Fibroblast of lung (primary cell): Measurements from ENCODE around the gene INPP4A. TPM values are rescaled to one million over a fixed set of nuclear protein-coding genes. Genes with fewer than 3 reads are reported as not detected.

Experiments
- DNase-seq, 2 donors: peaks; one replicate each; pipeline versions ENCODE4 v3.0.0 to v3.0.0-alpha.2; 2010; ENCODE audit warnings: low read depth in 2 of 2
- H2AFZ ChIP-seq: 2 replicates; pipeline ENCODE4 v1.5.1; 2012; ENCODE audit warnings: low read length, control low read depth, inconsistent platforms
- H3K27ac ChIP-seq: 2 replicates; pipeline ENCODE4 v1.5.1; 2011; ENCODE audit warnings: low read length, control low read depth; ENCODE audit not compliant: insufficient read depth
- H3K27me3 ChIP-seq: 2 replicates; pipeline ENCODE4 v1.5.1; 2011; ENCODE audit warnings: mild to moderate bottlenecking, low read length; ENCODE audit not compliant: control insufficient read depth, insufficient read depth
- H3K36me3 ChIP-seq: 2 replicates; pipeline ENCODE4 v1.5.1; 2011; ENCODE audit warnings: low read length; ENCODE audit not compliant: control insufficient read depth, insufficient read depth
- H3K4me1 ChIP-seq: 2 replicates; pipeline ENCODE4 v1.5.1; 2011; ENCODE audit warnings: low read length; ENCODE audit not compliant: control insufficient read depth, insufficient read depth; ENCODE audit errors: extremely low read depth
- H3K4me2 ChIP-seq: 2 replicates; pipeline ENCODE4 v1.5.1; 2011; ENCODE audit warnings: low read length, control low read depth; ENCODE audit not compliant: insufficient read depth; ENCODE audit errors: extremely low read depth
- H3K4me3 ChIP-seq, 4 experiments: fragments of 200-600 bp in 1 of 4; sonication (generic) in 1 of 4; replicated peaks in 1 of 4; 2 replicates each; pipeline ENCODE4 v1.5.1; 2011 to 2016; ENCODE audit warnings: low read length in 4 of 4, low read depth in 3 of 4, mild to moderate bottlenecking in 3 of 4, control low read depth in 2 of 4, inconsistent platforms in 1 of 4, mixed read lengths in 1 of 4; ENCODE audit not compliant: insufficient read depth in 1 of 4; ENCODE audit errors: control extremely low read depth in 1 of 4
- H3K79me2 ChIP-seq: 2 replicates; pipeline ENCODE4 v1.5.1; 2012; ENCODE audit warnings: mild to moderate bottlenecking, low read length, inconsistent platforms; ENCODE audit not compliant: control insufficient read depth, insufficient read depth
- H3K9ac ChIP-seq: 2 replicates; pipeline ENCODE4 v1.5.1; 2011; ENCODE audit warnings: mild to moderate bottlenecking, low read length, control low read depth; ENCODE audit not compliant: insufficient read depth
- H3K9me3 ChIP-seq: 2 replicates; pipeline ENCODE4 v1.5.1; 2012; ENCODE audit warnings: low read depth, low read length; ENCODE audit not compliant: control insufficient read depth, insufficient read depth
- H4K20me1 ChIP-seq: 2 replicates; pipeline ENCODE4 v1.5.1; 2011; ENCODE audit warnings: low read length; ENCODE audit not compliant: control insufficient read depth, insufficient read depth; ENCODE audit errors: extremely low read depth
- CTCF ChIP-seq, 2 donors: IDR thresholded peaks in 1 of 2; conservative IDR thresholded peaks in 1 of 2; 1 replicate in 1 of 2; 2 replicates in 1 of 2; pipeline ENCODE4 v1.5.1; 2011 to 2012; ENCODE audit warnings: low read length in 2 of 2, control low read depth in 1 of 2, inconsistent platforms in 1 of 2, low read depth in 1 of 2, mild to moderate bottlenecking in 1 of 2
- EZH2 ChIP-seq: IDR thresholded peaks from 2 replicates; pipeline ENCODE4 v1.5.1; 2012; ENCODE audit warnings: low read length, control low read depth, mild to moderate bottlenecking; ENCODE audit errors: missing control alignments
- polyA plus RNA-seq, 2 donors: library from polyadenylated mRNA; depleted of rRNA in 1 of 2; stranded (reverse) in 1 of 2; unstranded in 1 of 2; fragments of >200 nt; gene quantifications; 2 replicates each; pipeline ENCODE4 v1.2.1, GENCODE V29; 2011 to 2012; ENCODE audit warnings: missing spikeins in 1 of 2
- total RNA-seq: library from RNA; depleted of rRNA; stranded (reverse); fragments of >200 nt; gene quantifications from 2 replicates; pipeline ENCODE4 v1.2.1, GENCODE V29; 2014

The INPP4A gene
- total and polyA plus RNA-seq, 2 donors (not counting 1 experiment from before 2014, with no cell fraction given), result 10.2 to 26.1 TPM

- TF ChIP-seq EZH2 (no peak), CTCF (conservative IDR thresholded peaks at IDR 0.05 in 1 of 2, IDR thresholded peaks at IDR 0.05 in 1 of 2; ENCODE audit: low read depth in 1 of 2, low read length in 2 of 2) (no peak)
- peak in 1 of 2 donors; percentile 41 for DNase-seq
- H3K27ac ChIP-seq, result no peak overlapping the region
These were observed 123.7 kb downstream of the INPP4A start for GRCh38 chr2:98568161-98568956.

GRCh38 chr2:98569197-98569793 is 124.6 kb downstream of the INPP4A start:
- no peak for DNase-seq
- Histone ChIP-seq H2AFZ (no peak overlapping the region), H3K9ac (no peak overlapping the region), H3K4me3 (no peak overlapping the region), H3K4me2 (no peak overlapping the region), H3K36me3 (peaks cover 5% of the 10 kb centered on the region), H3K79me2 (no peaks in the 10 kb centered on the region), H3K4me1 (no peaks in the 10 kb centered on the region), H3K27me3 (no peaks in the 10 kb centered on the region), H4K20me1 (no peaks in the 10 kb centered on the region), H3K9me3 (no peaks in the 10 kb centered on the region), H3K27ac (no peak overlapping the region)
- no peak for TF ChIP-seq EZH2
- peak; percentile 57 to 78 for TF ChIP-seq CTCF (conservative IDR thresholded peaks at IDR 0.05 in 1 of 2, IDR thresholded peaks at IDR 0.05 in 1 of 2; ENCODE audit: low read depth in 1 of 2, low read length in 2 of 2)

More at GRCh38 chr2:98568161-98568956, 123.7 kb downstream of the INPP4A start:
- no peak overlapping the region for H3K4me3 ChIP-seq
- no peak overlapping the region for H3K9ac ChIP-seq
- no peak overlapping the region for H2AFZ ChIP-seq
- no peaks in the 10 kb centered on the region for H3K9me3 ChIP-seq
- no peak overlapping the region for H3K4me2 ChIP-seq
- H3K79me2 ChIP-seq, result no peaks in the 10 kb centered on the region
- no peaks in the 10 kb centered on the region for H3K4me1 ChIP-seq
- no peaks in the 10 kb centered on the region for H4K20me1 ChIP-seq
- no peaks in the 10 kb centered on the region for H3K27me3 ChIP-seq
- peaks cover 5% of the 10 kb centered on the region for H3K36me3 ChIP-seq

- no peaks in the 10 kb centered on the region for H3K9me3 ChIP-seq
- H3K4me3 ChIP-seq, result no peak overlapping the region
- H3K79me2 ChIP-seq, result no peaks in the 10 kb centered on the region
- no peak overlapping the region for H3K9ac ChIP-seq
- TF ChIP-seq CTCF (conservative IDR thresholded peaks at IDR 0.05 in 1 of 2, IDR thresholded peaks at IDR 0.05 in 1 of 2; ENCODE audit: low read depth in 1 of 2, low read length in 2 of 2), result no peak
- no peak for TF ChIP-seq EZH2
- no peak overlapping the region for H3K27ac ChIP-seq
- peaks cover 5% of the 10 kb centered on the region for H3K36me3 ChIP-seq
- H3K4me1 ChIP-seq, result no peaks in the 10 kb centered on the region
- H3K27me3 ChIP-seq, result no peaks in the 10 kb centered on the region
- no peak for DNase-seq
- no peaks in the 10 kb centered on the region for H4K20me1 ChIP-seq
- no peak overlapping the region for H2AFZ ChIP-seq
- no peak overlapping the region for H3K4me2 ChIP-seq
These were observed 125.3 kb downstream of the INPP4A start for GRCh38 chr2:98569915-98570314.
